Measurements from ENCODE around the gene CERS6.
"Not testable (repeated sequence)": the region's sequence is repeated elsewhere in the genome, so short reads cannot be mapped to it uniquely, and the experiment has no call there.

CERS6 gene

DNA sequence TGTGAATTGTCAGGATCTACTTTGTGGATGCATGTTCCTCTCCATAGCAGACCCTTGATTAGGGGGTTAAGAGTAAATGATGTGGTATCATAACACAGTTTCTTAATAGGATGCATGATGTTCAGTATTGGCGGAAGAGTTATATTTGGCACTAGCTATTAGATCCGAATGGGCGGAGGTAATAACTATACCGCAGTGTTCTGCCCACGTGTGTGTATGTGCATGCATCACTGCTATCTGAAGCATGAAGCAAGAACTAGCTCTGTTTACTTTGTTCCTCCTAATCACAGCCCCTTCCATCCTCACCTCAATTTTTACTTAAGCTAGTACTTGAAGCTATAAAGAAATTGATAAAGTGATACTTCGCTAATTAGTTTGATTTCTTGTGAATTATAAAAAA, 186.8 kb downstream of the CERS6 start:
- DNase-seq (ENCODE audit: low read depth): no peak

GRCh38 chr2:168643979-168644378, 187.9 kb downstream of the CERS6 start:
- DNase-seq (ENCODE audit: low read depth): peak; percentile 45

DNA sequence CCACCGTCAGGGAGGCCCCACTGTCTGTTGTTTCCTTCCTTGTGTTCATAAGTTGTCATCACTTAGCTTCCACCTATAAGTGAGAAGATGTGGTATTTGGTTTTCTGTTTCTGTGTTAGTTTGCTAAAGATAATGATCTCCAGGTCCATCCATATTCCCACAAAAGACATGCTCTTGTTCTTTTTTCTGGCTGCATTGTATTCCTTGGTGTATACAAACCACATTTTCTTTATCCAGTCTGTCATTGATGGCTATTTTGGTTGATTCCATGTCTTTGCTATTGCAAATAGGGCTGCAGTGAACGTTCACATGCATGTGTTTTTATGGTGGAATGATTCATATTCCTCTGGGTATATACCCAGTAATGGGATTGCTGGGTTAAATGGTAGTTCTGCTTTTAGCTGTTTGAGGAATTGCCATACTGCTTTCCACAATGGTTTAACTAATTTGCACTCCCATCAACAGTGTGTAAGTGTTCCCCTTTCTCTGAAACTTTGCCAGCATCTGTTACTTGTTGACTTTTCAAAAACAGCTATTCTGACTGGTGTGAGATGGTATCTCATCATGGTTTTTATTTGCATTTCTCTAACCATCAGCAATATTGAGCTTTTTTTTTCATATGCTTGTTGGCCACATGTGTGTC, 189.7 kb downstream of the CERS6 start:
- no peak for DNase-seq (ENCODE audit: low read depth)

DNA sequence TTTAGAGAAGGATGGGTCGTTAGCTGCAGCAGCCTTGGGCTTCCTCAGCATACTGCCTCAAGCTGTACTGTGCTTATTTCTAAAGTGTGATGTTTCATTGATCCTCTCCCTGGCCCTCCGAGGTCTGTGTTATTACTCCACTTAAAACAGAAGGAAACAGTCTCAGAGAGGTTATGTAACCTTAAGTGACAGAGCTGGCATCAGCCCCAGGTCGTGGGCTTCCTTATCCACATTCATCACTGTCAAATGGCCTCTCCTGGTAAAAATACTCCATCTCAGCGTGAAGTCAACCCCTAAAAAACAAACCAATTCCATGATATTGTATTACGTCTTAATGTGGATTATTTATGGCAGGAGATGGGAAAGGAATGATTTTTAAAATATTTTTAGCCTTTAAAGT, 193.0 kb downstream of the CERS6 start:
- no peak for DNase-seq (ENCODE audit: low read depth)

GRCh38 chr2:168649562-168649961, 193.5 kb downstream of the CERS6 start:
- no peak for DNase-seq (ENCODE audit: low read depth)

DNA sequence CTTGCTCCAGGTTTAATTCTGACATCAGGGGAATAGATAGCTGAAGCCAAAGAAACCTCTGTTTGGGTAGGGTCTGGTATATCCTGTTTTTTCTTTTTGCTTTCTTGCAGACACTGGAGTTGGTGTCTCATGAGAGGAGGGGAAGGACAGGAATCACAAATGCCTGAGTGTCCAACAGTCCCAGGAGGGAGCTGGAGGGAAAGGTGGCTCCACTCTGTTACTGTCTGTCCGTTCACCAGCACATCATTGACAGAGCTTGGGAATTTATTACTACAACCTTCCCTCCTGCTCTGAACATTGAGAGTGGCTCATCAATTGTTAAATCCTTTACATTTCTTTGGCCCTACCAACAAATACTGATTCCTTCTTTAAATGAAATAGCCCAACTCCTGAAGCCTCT, 194.1 kb downstream of the CERS6 start:
- DNase-seq (ENCODE audit: low read depth): no peak

GRCh38 chr2:168650781-168651180, 194.7 kb downstream of the CERS6 start:
- no peak for DNase-seq (ENCODE audit: low read depth)

DNA sequence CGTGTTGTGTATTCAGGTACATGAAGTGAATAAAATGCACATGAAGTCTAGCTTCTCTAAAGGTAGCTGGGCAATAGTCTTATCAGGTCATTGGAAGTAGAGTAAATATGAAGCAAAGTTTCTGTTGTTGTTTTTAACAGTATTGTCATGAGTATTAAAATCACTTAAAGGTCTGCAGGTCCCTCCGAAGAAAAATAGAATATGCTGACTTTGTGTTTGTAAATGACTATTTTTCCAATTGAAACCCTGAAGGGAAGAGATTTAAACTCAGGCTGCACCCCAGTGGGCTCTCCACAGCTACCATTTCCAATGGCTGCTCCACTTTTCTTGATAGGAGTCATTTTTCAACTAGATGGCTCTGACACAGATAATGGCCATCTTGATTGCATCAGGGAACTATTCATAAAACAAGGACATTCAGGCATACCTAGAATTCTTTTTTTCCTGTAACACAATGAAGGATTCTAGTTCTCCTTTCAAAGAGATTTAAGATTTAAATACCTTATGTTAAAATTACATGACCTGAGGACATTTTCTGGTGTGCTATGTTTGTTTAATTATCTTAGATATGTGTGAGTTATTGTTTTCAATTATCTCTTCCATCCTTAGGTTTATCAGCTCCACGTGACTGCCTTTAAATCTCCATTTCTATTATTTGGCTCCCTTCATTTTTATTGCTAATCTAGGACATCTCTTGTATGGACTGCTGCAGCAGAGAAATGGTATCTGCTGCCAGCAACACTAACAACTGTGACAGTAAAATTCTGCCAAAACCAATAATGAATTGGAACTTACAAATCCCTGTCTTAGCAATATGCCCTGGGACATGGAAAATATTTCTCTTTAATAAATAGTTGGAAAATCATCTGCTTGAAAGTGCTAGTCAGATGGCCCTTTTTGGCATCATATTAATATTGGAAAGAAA, 197.2 kb downstream of the CERS6 start:
- DNase-seq (ENCODE audit: low read depth): peak; percentile 20

DNA sequence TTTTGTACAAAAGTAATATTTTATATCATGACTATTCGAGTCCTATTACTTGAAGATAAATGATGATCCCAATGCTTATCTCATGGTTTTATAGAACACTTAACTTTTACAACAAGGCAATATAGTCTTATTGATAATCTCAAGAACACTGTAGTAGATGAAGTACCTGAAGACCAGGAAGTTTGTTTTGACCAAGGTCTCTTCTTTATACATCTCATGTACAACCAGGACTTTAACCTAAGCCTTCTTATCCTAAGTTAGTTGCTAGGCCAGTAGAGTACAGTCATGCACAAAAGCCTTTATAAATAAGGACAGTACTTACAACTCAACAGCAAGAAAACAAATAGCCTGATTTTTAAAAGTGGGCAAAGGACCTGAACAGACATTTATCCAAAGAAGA, 198.6 kb downstream of the CERS6 start:
- no peak for DNase-seq (ENCODE audit: low read depth)

- DNase-seq (ENCODE audit: low read depth): no peak
These were observed 199.1 kb downstream of the CERS6 start for GRCh38 chr2:168655207-168655606.

DNA sequence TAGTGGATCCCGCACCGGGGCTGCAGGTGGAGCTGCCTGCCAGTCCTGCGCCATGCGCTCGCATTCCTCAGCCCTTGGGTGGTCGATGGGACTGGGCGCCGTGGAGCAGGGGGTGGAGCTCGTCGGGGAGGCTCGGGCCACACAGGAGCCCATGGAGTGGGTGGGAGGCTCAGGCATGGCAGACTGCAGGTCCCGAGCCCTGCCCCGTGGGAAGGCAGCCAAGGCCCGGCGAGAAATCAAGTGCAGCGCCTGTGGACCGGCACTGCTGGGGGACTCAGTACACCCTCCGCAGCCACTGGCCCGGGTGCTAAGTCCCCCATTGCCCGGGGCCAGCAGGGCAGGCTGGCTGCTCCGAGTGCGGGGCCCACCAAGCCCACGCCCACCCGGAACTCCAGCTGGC, 201.3 kb downstream of the CERS6 start:
- not testable (repeated sequence) for DNase-seq (ENCODE audit: low read depth)

DNA sequence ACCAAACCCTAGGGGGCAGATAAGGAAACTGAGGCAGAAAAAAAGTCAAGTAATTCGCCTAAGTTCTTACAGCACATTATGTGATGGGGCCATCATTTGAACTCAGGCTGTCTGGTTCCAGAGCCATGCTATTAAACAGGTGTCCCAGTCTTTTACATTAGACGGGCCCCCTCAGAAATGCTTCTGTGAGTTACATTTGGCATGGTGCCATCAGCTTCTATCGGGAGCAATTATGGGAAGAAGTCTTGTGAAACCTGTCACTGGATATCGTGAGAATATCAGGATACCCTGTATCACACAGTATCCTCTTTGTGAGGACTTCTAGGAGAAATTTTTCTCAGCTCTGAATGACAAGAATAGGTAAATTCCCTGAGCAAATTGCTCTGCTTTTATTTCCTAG, 202.6 kb downstream of the CERS6 start:
- DNase-seq (ENCODE audit: low read depth): no peak

GRCh38 chr2:168660870-168661862, 205.1 kb downstream of the CERS6 start:
- DNase-seq (ENCODE audit: low read depth): no peak

- DNase-seq (ENCODE audit: low read depth): no peak
These were observed 205.8 kb downstream of the CERS6 start for GRCh38 chr2:168661863-168662256.

GRCh38 chr2:168662651-168663208, 206.7 kb downstream of the CERS6 start:
- no peak for DNase-seq (ENCODE audit: low read depth)

DNA sequence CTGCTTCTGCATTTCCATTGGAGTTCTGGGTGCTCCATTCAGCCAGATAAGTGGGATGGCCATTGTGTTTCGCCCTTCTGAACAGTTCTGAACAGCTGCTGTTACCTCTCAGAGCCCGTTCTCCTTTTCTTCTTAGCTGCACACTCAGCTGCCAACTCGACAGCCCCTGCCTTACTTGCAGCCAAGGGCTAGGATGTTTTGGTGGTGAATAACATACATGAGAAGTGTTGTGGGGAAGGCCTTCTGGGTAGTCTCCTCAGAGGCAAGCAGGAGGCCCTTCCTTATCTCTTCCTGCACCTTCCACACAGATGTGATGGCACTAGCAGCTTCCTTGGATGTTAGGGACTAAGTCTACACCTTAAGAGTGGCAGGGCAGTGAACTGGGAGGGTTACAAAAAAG, 207.9 kb downstream of the CERS6 start:
- peak; percentile 50 for DNase-seq (ENCODE audit: low read depth)

DNA sequence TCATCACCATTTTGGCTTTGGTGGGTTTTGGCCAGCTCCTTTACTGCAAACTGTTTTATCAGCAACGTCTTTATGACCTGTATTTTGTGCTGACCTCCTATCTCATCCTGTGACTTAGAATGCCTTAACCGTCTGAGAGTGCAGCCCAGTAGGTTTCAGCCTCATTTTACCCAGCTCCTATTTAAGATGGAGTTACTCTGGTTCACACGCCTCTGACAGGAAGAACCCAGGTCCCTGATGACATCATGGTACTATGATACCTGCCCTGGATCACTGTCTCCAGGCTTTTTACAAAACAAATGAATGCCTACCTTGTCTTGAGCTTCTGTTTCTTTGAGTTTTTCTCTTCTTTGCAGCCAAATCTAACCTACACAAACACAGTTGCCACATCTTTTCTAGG, 208.6 kb downstream of the CERS6 start:
- not testable (repeated sequence) for DNase-seq (ENCODE audit: low read depth)

GRCh38 chr2:168666339-168666738, 210.3 kb downstream of the CERS6 start:
- no peak for DNase-seq (ENCODE audit: low read depth)

DNA sequence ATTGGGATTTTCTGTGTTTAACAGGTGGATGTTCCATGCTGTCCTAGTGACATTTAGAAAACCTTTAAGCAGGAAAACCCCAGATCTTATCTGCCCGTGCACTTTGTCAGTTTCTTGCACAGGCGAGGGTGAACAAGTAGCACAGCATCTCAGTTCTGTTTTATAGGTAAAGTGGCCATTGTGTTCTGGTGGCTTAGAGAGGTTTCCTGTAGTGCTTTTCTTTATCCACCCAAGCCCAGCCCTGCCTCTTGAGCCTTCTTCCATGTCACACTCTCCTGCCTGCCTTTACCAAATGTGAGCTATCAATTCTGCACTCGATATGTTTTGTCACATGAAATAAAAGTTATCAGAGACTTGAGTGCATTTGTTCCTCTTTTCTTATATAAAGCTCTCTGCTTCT, 211.1 kb downstream of the CERS6 start:
- DNase-seq (ENCODE audit: low read depth): no peak

- DNase-seq (ENCODE audit: low read depth): peak; percentile 25
These were observed 213.1 kb downstream of the CERS6 start for GRCh38 chr2:168669151-168669550.

DNA sequence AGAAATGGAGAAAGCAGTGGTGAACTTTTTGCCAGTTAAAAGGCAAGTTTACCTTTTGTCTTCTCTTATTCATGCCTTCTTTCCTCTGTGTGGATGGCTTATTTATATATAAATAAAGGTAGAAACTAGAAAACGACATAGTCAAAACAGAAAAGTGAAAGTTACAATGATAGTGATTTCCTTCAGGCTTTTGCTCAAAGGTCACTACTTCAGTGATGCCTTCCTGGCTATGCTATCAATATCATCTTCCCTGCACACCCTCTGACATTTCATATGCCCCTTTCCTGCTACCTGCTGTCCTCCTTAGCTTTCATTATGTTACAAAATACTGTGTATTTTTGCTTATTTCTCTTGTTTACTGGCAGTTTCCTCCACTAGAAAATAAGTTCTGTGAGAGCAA, 214.4 kb downstream of the CERS6 start:
- DNase-seq (ENCODE audit: low read depth): no peak

DNA sequence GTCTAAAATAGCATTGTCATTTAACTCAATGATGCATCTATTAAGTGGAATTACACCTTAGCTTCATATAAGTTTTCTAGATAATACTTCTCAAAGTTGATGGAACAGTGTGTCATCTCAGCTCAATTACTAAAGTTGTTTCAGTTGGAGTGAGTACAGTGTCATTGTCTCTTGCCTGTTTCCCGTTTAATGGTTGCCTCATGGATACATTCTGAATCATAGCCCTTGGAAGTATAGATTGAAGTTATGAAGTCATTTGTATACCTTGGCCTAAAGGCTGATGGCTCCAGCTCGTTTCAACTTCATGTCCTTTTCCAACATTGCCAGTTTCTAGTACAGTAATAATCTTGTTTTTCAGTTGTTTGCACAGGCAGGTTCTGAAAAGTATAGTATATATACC, 215.9 kb downstream of the CERS6 start:
- peak; percentile 27 for DNase-seq (ENCODE audit: low read depth)
